Upper lobe of right lung (tissue), 1 donor: ENCODE data around the gene DAPK3. TPM values are rescaled to one million over a fixed set of nuclear protein-coding genes. Genes with fewer than 3 reads are reported as not detected.

Experiments used
- ATAC-seq: fragments of 200-7000 bp; cut with Tn5 transposase; one replicate; pipeline ENCODE4 v1.9.1; 2020; ENCODE audit warnings: mild to moderate bottlenecking, moderate library complexity
- DNase-seq: peaks from one replicate; pipeline ENCODE4 v3.0.0-alpha.2; 2020
- H3K27ac ChIP-seq: fragments of 200-600 bp; one replicate; pipeline ENCODE4 v1.8.0; 2022
- H3K27me3 ChIP-seq: fragments of 200-600 bp; one replicate; pipeline ENCODE4 v1.8.0; 2022; ENCODE audit warnings: mild to moderate bottlenecking
- H3K36me3 ChIP-seq: fragments of 200-600 bp; one replicate; pipeline ENCODE4 v1.8.0; 2022
- H3K4me1 ChIP-seq: fragments of 200-600 bp; one replicate; pipeline ENCODE4 v1.8.0; 2022
- H3K4me3 ChIP-seq: fragments of 200-600 bp; one replicate; pipeline ENCODE4 v1.8.0; 2022; ENCODE audit warnings: mild to moderate bottlenecking
- H3K9me3 ChIP-seq: fragments of 200-600 bp; one replicate; pipeline ENCODE4 v1.8.0; 2022
- CTCF ChIP-seq: fragments of 200-600 bp; IDR thresholded peaks from one replicate; pipeline ENCODE4 v1.8.0; 2022; ENCODE audit warnings: antibody characterized with exemption
- intact Hi-C: fragments of 100-400 bp; cut with DNase I; formaldehyde crosslinking; loops from one replicate; pipeline ENCODE4 v1.11.0; 2022
- total RNA-seq: library from RNA; stranded (reverse); fragmentation: NEBNext Ultra II Directional; extraction: Animal tissue kit (Norgen Biotek cat#: 25700); gene quantifications from one replicate; pipeline ENCODE4 v1.2.1, GENCODE V29; 2021
- donor health status: DM: no; HTN: yes; CAD: no; lungs with severe emphysema.

The DAPK3 gene
- total RNA-seq, 1 donor from 2014 or later: 70.7 TPM

DNA sequence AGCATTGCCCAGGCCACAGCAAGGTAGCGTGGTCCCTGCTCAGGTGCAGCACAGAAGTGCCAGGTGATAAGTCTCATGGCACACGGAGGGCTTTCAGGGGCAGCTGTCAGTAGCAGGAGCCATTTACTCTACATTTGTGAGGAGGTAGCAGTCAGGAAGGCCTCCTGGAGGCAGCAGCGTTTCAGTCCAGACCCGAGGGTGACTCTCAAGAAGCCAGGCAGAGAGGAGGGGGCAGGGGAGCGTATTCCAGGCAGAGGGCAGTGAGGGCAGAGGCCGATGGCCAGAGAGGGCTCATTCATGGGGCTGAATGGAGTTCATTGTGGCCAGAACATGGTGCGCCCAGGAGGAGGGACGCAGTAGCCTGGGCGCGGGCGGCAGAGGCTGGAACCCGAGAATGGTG, 45.6 kb upstream of the DAPK3 start:
- H3K27me3 ChIP-seq: no peaks in the 10 kb centered on the region
- intact Hi-C loops: no loop called here
- H3K4me1 ChIP-seq: peaks cover 6% of the 10 kb centered on the region
- peaks cover 28% of the 10 kb centered on the region for H3K36me3 ChIP-seq
- DNase-seq (no peak), ATAC-seq (no peak)
- H3K27ac ChIP-seq: no peak overlapping the region
- TF ChIP-seq CTCF: no peak
- no peak overlapping the region for H3K4me3 ChIP-seq
- H3K9me3 ChIP-seq: no peaks in the 10 kb centered on the region

DNA sequence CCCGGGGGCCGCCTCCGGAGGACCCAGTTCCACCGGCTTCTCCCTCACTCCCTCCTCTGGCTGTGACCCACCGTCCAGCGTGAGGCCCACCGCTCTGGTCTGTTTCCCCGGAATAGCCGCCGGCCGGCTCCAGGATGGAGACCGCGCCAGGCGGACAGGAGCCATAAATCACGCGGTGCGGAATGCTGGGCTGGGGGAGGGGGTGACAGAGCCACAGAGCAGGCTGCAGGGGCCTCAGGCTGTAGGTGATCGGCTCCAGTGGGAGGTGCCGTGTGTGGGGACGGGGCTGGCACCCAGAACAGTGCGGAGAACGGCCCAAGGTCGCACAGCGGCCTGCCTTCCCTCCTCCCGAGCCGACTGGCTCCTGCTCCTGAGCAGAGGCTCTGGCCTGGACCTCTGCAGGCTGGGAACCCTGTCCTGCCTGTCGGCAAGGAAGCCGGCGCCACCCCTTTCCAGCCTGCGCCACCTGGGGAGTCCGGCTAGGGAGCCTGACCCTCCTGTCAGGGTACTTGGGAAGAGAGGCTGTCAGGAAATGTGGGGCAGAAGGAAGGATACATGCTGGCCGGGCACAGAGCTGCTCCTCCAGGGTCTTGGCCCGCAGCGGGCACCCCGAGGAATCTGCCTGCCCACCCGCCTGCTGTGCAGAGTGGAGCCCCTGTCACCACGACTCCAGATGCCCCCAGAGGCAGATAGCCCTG, 45.0 kb upstream of the DAPK3 start:
- intact Hi-C loops: no loop called here
- Histone ChIP-seq H3K9me3 (no peaks in the 10 kb centered on the region), H3K36me3 (peaks cover 28% of the 10 kb centered on the region), H3K4me1 (peaks cover 11% of the 10 kb centered on the region), H3K4me3 (no peak overlapping the region), H3K27me3 (no peaks in the 10 kb centered on the region), H3K27ac (peak overlapping the region; percentile 8)
- TF ChIP-seq CTCF: no peak
- DNase-seq: peak; percentile 63
- no peak for ATAC-seq

DNA sequence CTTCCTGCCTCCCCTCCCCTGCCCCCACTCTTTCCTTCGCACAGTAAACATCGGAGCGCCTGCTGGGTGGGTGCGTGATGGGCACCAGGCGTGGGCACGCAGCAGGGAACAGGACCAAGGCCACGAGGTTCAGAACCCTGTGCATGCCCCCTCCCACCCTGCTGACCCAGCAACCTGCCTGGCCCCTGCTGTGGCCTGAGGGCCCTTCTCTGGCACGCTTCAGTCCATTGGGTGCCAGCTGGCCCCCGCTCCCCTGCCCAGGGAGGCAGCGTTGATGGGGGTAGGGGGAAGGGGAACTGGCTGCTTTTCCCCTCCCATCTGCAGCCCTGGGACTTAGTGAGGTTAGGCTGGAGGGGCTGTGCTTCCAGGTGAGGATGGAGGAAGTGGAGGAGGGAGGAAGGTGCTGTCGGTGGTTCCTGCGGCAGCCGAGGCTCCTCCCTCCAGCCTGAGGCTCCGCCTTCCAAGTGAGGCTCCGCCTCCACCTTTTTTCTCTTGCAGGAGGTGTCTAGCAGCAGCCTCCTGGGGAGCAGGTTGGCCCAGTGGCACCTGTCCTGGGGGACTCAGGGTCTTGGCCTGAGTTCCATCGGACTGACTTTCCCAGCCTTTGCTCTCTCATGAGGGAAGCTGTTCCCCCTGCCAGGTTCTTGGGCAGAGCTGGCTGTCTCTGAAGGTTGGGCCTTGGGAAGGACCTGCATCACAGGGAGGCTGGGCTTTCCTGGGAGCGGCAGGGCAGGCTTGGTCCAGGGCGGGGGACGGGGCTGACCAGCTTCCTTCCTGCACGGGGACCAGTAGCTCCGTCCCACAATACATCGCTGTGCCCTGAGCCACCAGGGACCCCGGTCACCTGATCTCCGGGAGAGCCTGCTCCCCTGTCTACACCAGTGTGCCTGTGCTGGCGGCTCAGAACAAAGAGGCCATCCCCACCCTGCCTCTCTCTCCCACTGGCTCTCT, 43.9 kb upstream of the DAPK3 start:
- Histone ChIP-seq H3K4me3 (no peak overlapping the region), H3K27ac (peak overlapping the region; percentile 8), H3K4me1 (peaks cover 20% of the 10 kb centered on the region), H3K27me3 (no peaks in the 10 kb centered on the region), H3K36me3 (peaks cover 28% of the 10 kb centered on the region), H3K9me3 (no peaks in the 10 kb centered on the region)
- intact Hi-C loops: no loop called here
- peak; percentile 63 for DNase-seq
- peak; percentile 22 for ATAC-seq
- no peak for TF ChIP-seq CTCF

DNA sequence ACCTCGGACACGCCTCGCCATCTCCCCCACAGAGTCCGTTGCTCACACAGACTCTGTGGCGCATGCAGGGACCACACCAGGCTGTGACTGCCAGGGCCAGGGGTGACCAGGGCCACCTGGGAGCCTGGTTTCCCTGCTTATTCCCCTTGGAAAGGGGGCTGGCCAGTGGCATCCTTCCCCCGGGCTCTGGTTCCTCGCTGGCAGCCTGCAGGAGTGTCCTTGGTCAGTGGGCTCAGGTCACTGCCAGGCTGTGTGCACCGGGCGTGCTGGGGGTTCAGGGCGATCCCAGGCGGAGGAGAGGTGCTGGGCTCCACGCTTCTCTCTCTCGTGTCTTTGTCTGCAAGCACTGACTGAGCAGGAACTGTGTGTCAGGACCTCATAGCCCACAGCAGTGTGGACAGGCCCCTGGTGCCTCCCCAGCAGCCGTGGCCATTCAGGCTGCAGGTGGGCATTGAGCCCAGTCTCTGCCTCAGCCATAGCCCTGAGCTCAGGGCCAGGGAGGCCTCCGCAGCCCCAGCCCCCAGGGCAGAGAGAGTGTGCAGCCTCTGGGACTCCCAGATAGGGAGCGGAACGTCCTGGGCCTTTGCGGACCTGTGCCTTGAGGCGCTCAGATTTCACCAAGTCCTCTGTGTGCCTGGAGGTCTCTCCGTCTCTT, 43.1 kb upstream of the DAPK3 start:
- peaks cover 28% of the 10 kb centered on the region for H3K4me1 ChIP-seq
- no peak for DNase-seq
- H3K27ac ChIP-seq: no peak overlapping the region
- H3K4me3 ChIP-seq: no peak overlapping the region
- TF ChIP-seq CTCF: no peak
- no peaks in the 10 kb centered on the region for H3K9me3 ChIP-seq
- H3K36me3 ChIP-seq: peaks cover 28% of the 10 kb centered on the region
- intact Hi-C loops: no loop called here
- H3K27me3 ChIP-seq: no peaks in the 10 kb centered on the region
- no peak for ATAC-seq

GRCh38 chr19:4012975-4013634, 42.2 kb upstream of the DAPK3 start:
- ATAC-seq (no peak), DNase-seq (peak; percentile 63)
- Histone ChIP-seq H3K4me3 (no peak overlapping the region), H3K27me3 (no peaks in the 10 kb centered on the region), H3K9me3 (no peaks in the 10 kb centered on the region), H3K4me1 (peaks cover 35% of the 10 kb centered on the region), H3K27ac (no peak overlapping the region), H3K36me3 (peaks cover 22% of the 10 kb centered on the region)
- no peak for TF ChIP-seq CTCF
- intact Hi-C loops: no loop called here
